Naive thymus-derived CD8-positive, alpha-beta T cell (primary cell): ENCODE data around the gene TWIST2. TPM values are rescaled to one million over a fixed set of nuclear protein-coding genes. Genes with fewer than 3 reads are reported as not detected.

ENCODE experiments used
- ATAC-seq, 2 donors: fragments of 150-1000 bp; cut with Tn5 transposase in 1 of 2; sonication (Bioruptor Pico), chemical (Tn5 transposase) in 1 of 2; 1 replicate in 1 of 2; 2 replicates in 1 of 2; pipeline ENCODE4 v1.10.0; 2021; ENCODE audit warnings: mild to moderate bottlenecking in 2 of 2, moderate library complexity in 2 of 2
- POLR2A ChIA-PET: fragments of 350-600 bp; sonication (Branson Sonifier 250); formaldehyde crosslinking; loops from one replicate; lab custom pipeline; 2021; ENCODE audit warnings: antibody characterized with exemption; lab: Charles Lee
- DNase-seq, 10 donors: peaks; one replicate each; pipeline versions ENCODE4 v3.0.0 to v3.0.0-alpha.2; 2020 to 2022
- H3K27ac Mint-ChIP-seq, 10 donors: one replicate each; pipeline ENCODE4 v1.8.0; 2020 to 2022; ENCODE audit warnings: mild to moderate bottlenecking in 10 of 10, mixed read lengths in 10 of 10, moderate library complexity in 4 of 10, inconsistent platforms in 1 of 10
- H3K27me3 Mint-ChIP-seq, 5 donors: one replicate each; pipeline ENCODE4 v1.8.0; 2021 to 2022; ENCODE audit warnings: mixed read lengths in 5 of 5
- H3K36me3 Mint-ChIP-seq, 3 donors: one replicate each; pipeline ENCODE4 v1.8.0; 2020 to 2022; ENCODE audit warnings: mixed read lengths in 3 of 3, mild to moderate bottlenecking in 2 of 3, inconsistent platforms in 1 of 3
- H3K4me1 Mint-ChIP-seq, 4 donors: one replicate each; pipeline ENCODE4 v1.8.0; 2021 to 2022; ENCODE audit warnings: mixed read lengths in 4 of 4
- H3K4me3 Mint-ChIP-seq, 10 donors: one replicate each; pipeline ENCODE4 v1.8.0; 2020 to 2022; ENCODE audit warnings: mild to moderate bottlenecking in 10 of 10, mixed read lengths in 10 of 10, moderate library complexity in 6 of 10, inconsistent platforms in 1 of 10
- H3K9me3 Mint-ChIP-seq, 9 donors: one replicate each; pipeline ENCODE4 v1.8.0; 2020 to 2022; ENCODE audit warnings: mixed read lengths in 9 of 9, mild to moderate bottlenecking in 3 of 9, inconsistent platforms in 1 of 9, moderate library complexity in 1 of 9
- polyA plus RNA-seq, 3 donors: library from polyadenylated mRNA; unstranded; fragments of 300-500 nt; fragmentation: Illumina TruSeq; gene quantifications; one replicate each; pipeline ENCODE4 v1.2.3, GENCODE V29; 2021
- total RNA-seq, 8 experiments: library from RNA in 2 of 8; stranded (reverse) in 2 of 8; gene quantifications; one replicate each; pipeline ENCODE4 v1.2.3 and lab custom pipeline; 2021 to 2026

The TWIST2 gene
- total and polyA plus RNA-seq, 5 experiments from 2014 or later = not detected

DNA sequence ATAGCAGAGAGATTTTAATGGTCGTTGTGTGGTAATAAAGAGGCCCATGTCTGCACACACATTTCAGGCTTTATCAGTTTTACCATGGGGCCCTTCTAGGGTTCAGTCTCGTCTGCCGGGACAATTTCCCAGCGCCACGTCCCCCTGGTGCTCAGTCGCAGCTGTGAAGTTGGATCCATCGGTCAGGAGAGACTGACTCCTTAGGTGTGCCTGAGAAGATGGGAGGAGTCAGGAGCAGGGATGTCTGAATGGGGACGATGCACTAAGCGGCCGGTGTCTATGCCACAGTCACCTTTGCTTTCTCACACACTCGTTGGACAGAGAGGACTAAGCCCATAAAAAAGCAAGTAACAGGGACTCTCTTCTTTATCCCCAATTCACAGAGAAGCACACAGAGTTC is 71.4 kb downstream of the TWIST2 start:
- Mint-ChIP-seq H3K36me3 (no peaks in the 10 kb centered on the region), H3K27ac (peak overlapping the region in 1 of 10 donors; percentile 33), H3K4me1 (no peaks in the 10 kb centered on the region), H3K27me3 (peaks cover 1 to 35% (median 15%) of the 10 kb centered on the region in 5 donors), H3K9me3 (no peaks in the 10 kb centered on the region), H3K4me3 (no peak overlapping the region)
- no peak for DNase-seq
- POLR2A ChIA-PET = no interaction called here
- ATAC-seq = no peak

DNA sequence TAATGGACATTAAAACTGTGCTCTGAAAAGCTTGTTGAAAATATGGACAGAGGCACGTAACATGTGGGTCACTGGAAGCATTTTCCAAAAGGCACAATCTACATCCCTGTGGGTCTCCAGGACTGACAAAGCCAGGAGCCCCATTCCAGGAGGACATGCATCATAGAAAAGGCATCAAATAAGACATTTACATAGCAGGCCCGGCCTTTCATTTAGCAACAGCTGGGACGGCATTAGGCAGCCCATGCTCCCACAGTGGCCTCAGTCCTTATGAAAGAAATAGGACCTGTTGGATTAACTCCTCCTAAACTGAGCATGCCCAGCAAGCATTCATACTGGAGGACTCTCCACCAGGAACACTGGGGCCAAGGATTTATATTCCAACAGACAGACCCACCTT is 72.2 kb downstream of the TWIST2 start:
- Mint-ChIP-seq H3K9me3 (no peaks in the 10 kb centered on the region), H3K4me1 (no peaks in the 10 kb centered on the region), H3K27ac (no peak overlapping the region), H3K36me3 (no peaks in the 10 kb centered on the region), H3K4me3 (no peak overlapping the region), H3K27me3 (peaks cover 1 to 36% (median 13%) of the 10 kb centered on the region in 5 donors)
- POLR2A ChIA-PET = no interaction called here
- ATAC-seq (no peak), DNase-seq (no peak)

DNA sequence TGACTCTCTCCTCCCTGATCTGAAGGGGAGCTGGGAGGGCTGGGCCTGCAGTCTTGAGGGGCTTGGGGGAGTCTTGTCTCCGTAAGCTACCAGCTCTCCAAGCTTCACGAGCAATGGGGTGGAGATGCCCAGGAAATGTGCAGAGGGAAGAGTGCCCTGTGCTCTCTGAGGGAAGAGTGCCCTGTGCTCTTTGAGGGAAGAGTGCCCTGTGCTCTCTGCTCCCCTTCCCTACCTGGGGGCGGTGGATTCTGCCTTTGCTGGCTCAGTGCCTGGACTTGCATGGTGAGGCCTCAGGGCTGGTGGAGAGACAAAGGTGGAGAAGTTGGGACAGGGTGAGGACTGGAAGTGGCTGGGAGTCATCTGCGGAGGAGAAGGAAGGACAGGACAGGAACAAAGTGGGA is 72.7 kb downstream of the TWIST2 start:
- DNase-seq (no peak), ATAC-seq (no peak)
- Mint-ChIP-seq H3K27me3 (peaks cover 1 to 34% (median 7%) of the 10 kb centered on the region in 5 donors), H3K27ac (no peak overlapping the region), H3K9me3 (no peaks in the 10 kb centered on the region), H3K4me3 (no peak overlapping the region), H3K4me1 (no peaks in the 10 kb centered on the region), H3K36me3 (no peaks in the 10 kb centered on the region)
- POLR2A ChIA-PET = no interaction called here

DNA sequence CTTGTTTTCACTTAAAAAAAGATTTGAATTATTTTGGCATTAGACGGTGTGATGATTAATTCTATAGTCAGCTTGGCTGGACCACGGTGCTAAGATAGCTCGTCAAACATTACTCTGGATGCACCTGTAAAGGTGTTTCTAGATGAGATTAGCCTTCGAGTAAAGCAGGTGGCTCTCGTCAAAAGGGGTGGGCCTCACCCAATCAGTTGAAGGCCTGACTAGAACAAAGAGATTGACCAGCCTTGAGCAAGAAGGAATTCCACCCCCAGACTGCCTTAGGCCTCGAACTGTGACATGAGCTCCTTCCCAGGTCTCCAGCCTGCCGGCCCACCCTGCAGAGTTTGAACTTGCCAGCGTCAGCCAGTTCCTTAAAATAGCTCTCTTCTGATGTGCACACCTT is 73.4 kb downstream of the TWIST2 start:
- Mint-ChIP-seq H3K4me3 (no peak overlapping the region), H3K27ac (no peak overlapping the region), H3K27me3 (peaks cover 1 to 29% (median 4%) of the 10 kb centered on the region in 5 donors), H3K4me1 (no peaks in the 10 kb centered on the region), H3K36me3 (no peaks in the 10 kb centered on the region), H3K9me3 (no peaks in the 10 kb centered on the region)
- POLR2A ChIA-PET = no interaction called here
- no peak for ATAC-seq
- DNase-seq = no peak

DNA sequence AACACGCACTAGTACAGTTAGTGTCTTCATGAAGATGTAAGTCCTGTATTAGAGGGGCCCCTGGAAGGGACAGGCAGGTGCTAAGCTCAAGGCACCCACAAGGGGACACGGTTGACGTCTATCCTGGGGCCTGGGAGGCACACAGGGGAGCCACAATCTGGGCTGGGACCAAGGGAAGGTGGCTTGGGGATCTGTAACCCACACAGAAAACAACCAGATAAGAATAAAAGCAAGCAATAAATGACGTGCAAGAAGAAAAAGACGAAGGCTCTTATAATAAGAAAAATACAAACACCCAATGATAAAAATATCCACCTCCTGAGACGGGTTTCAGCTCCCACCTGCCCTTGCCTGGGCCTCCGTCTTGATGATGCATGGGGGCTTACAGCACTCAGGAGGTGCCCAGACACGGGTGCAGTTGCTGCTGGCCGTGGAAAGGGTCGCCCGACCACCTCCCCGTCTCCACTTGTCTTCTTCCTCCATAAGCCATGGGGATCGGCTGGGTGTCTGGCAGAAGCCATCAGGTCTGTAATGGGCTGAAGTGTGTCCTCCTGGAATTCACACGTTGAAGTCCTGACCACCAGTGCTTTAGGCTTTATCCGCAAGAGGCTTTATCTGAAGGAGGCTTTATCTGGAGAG is 73.9 kb downstream of the TWIST2 start:
- H3K9me3 Mint-ChIP-seq = no peaks in the 10 kb centered on the region
- POLR2A ChIA-PET = no interaction called here
- H3K27me3 Mint-ChIP-seq = peaks cover 1 to 34% (median 7%) of the 10 kb centered on the region in 5 donors
- DNase-seq (no peak), ATAC-seq (no peak)
- H3K4me3 Mint-ChIP-seq = no peak overlapping the region
- no peaks in the 10 kb centered on the region for H3K36me3 Mint-ChIP-seq
- no peaks in the 10 kb centered on the region for H3K4me1 Mint-ChIP-seq
- no peak overlapping the region for H3K27ac Mint-ChIP-seq

DNA sequence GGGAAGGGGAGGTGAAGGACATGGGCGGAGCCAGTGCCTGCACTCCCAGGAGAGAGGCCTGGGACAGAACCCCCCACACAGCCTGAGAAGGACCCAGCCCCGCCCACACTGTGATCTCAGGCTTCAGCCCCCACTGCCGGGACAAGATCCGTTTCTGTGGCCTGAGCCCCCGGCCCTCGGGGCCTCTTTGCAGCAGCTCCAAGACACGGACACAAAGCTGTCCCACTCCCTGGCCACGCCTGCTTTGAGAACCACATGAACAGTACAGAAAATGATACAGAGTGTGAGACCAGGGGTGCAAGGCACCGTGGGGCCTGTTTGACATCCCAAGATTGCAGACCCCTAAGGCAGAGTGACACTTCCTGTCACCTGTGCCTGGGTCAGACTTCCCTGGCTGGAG is 74.5 kb downstream of the TWIST2 start:
- no peak for ATAC-seq
- no peak overlapping the region for H3K4me3 Mint-ChIP-seq
- H3K36me3 Mint-ChIP-seq = no peaks in the 10 kb centered on the region
- no peak for DNase-seq
- H3K4me1 Mint-ChIP-seq = no peaks in the 10 kb centered on the region
- peaks cover 1 to 40% (median 14%) of the 10 kb centered on the region in 5 donors for H3K27me3 Mint-ChIP-seq
- peak overlapping the region in 1 of 10 donors; percentile 8 for H3K27ac Mint-ChIP-seq
- no peaks in the 10 kb centered on the region for H3K9me3 Mint-ChIP-seq
- POLR2A ChIA-PET = no interaction called here

DNA sequence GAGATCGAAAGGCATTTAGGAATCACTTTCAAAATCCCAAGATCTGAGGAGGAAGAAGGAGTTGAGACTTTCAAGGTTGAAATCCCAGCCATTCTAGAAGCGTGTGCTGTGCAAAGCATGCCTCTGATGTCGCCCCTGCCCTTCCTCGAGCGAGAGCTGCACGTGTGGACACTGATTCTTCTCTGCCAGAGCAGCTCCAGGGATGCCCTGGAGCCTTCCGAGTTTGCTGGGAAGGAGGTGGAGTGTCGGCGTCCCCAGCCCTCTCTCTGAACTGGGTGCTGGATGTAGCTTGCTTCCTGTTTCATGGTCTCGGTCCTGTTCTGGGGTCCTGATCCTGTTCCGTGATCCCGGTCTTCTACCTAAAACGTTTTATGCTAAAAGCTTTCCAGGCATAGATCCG is 76.1 kb downstream of the TWIST2 start:
- Mint-ChIP-seq H3K4me1 (no peaks in the 10 kb centered on the region), H3K27ac (no peak overlapping the region), H3K4me3 (no peak overlapping the region), H3K9me3 (no peaks in the 10 kb centered on the region), H3K36me3 (no peaks in the 10 kb centered on the region), H3K27me3 (peaks cover 1 to 51% (median 20%) of the 10 kb centered on the region in 5 donors)
- POLR2A ChIA-PET = no interaction called here
- no peak for DNase-seq
- no peak for ATAC-seq

DNA sequence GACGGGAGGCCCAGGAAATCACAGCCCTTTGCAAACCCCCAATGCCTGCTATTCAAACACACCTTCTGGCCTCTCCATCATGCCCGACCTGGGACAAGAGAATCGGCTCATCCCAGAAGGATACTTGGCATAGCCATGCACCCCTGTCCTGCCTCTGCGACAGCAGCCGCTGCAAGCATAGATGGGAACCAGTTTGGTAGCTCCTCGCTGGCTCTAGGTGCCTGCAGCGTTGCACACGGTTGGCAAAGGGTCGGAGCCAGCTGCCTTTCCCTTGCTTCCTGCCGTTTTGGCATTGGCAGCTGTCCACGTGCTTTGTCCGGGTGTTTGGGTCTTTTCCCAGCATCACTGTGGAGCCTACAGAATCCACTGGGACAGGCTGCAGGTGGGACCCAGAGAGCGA is 76.9 kb downstream of the TWIST2 start:
- no peaks in the 10 kb centered on the region for H3K9me3 Mint-ChIP-seq
- H3K27me3 Mint-ChIP-seq = peaks cover 1 to 58% (median 23%) of the 10 kb centered on the region in 5 donors
- no peak overlapping the region for H3K27ac Mint-ChIP-seq
- no peaks in the 10 kb centered on the region for H3K4me1 Mint-ChIP-seq
- POLR2A ChIA-PET = no interaction called here
- ATAC-seq (no peak), DNase-seq (no peak)
- H3K36me3 Mint-ChIP-seq = no peaks in the 10 kb centered on the region
- no peak overlapping the region for H3K4me3 Mint-ChIP-seq

DNA sequence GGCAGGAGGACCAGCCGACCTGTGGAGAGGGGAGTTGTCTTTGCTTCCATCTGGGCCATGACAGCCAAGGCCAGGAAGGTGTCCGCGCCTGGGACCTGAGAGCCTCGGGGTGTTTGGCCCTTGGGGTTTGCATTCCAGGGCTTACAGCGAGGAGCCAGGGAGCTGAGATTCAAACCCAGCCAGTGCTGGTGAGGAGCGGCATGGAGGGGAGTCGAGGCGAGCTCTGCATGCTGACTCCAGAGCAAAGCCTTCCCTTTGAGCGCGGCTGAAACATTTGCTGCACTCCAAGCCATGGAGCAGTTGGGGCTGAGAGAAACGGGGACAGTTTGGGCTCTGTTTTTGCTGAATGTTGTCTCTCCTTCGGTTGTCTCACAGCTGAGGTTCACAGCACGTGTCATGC is 77.4 kb downstream of the TWIST2 start:
- ATAC-seq = no peak
- DNase-seq = no peak
- H3K36me3 Mint-ChIP-seq = no peaks in the 10 kb centered on the region
- H3K27ac Mint-ChIP-seq = no peak overlapping the region
- POLR2A ChIA-PET = no interaction called here
- no peak overlapping the region for H3K4me3 Mint-ChIP-seq
- no peaks in the 10 kb centered on the region for H3K9me3 Mint-ChIP-seq
- peaks cover 1 to 61% (median 27%) of the 10 kb centered on the region in 5 donors for H3K27me3 Mint-ChIP-seq
- no peaks in the 10 kb centered on the region for H3K4me1 Mint-ChIP-seq

DNA sequence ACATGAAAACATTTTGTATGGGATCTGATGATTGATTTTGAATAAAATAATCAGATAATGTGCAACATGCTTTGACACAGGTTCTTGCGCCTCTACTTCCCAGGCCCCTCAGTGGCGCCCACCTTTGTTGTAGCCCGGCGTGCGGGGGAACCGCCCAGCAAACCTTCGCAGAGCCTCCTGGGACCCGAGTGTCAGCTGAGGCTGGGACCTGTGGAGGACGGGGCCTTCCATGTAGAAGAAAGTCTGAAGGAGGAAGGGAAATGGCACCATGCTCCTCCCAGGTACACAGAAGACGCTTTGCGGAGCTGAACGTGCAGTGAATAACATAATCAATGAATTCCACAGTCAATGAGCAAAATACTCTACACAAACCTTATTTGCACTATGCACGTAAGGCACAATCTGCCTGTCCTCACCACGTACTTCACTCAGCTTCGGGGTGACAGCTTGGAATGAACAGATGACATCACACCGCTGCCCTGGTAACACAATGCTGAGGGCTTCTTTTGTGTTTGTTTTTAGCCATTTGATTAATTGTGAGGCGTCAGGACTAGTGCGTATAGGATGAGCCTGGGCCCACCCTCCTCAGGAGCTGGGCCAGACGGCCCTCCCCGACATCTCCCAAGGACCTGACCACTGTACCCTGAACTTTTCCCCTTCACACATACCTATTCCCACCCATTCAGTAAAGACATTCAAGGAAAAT is 78.1 kb downstream of the TWIST2 start:
- Mint-ChIP-seq H3K27me3 (peaks cover 1 to 66% (median 33%) of the 10 kb centered on the region in 5 donors), H3K27ac (no peak overlapping the region), H3K36me3 (no peaks in the 10 kb centered on the region), H3K9me3 (no peaks in the 10 kb centered on the region), H3K4me1 (no peaks in the 10 kb centered on the region), H3K4me3 (no peak overlapping the region)
- DNase-seq = no peak
- POLR2A ChIA-PET = no interaction called here
- ATAC-seq = no peak

DNA sequence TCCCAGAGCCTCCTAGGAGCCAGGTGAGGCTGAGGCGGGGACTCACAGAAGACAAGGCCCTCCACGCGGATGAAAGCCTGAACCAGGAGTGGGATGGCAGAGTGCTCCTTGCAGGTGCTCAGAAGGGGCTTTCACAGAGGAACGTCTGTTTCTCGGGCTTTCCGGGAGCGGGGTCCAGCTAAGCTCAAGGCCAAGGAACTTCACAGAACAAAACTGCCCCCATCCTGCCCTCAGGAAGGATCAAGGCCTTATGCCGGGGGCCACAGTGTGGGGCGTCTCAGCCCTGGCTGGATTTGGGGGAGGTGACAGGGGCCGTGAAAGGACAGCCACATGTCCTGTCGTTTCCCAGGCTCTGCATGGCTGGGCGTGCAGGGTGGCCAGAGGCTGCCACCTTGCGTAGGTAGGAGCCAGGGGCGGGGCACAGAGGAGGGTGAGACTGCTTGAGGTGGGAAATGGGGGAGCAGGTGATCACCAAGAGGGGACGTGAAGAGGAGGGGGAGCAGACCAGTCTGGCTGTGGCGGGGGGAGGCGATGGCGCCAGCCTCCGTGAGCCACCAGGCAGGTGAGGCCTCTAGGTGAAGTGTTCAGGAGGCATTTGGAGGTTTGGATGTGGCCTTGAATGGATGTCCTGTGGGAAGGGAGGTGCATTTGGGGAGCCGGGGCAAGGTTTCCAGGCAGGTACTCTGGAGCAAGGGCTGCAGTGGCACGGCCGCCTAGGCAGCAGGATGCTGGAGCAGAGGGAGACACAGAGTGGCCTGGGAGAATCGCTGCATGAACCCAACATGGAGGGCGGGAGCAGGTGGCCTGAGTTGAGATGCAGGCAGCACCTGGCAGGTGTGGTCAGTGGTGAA is 79.1 kb downstream of the TWIST2 start:
- Mint-ChIP-seq H3K27me3 (peaks cover 2 to 59% (median 36%) of the 10 kb centered on the region in 5 donors), H3K9me3 (no peaks in the 10 kb centered on the region), H3K4me1 (no peaks in the 10 kb centered on the region), H3K36me3 (no peaks in the 10 kb centered on the region), H3K4me3 (no peak overlapping the region), H3K27ac (peak overlapping the region in 1 of 10 donors; percentile 19)
- DNase-seq = no peak
- POLR2A ChIA-PET = no interaction called here
- ATAC-seq = no peak

DNA sequence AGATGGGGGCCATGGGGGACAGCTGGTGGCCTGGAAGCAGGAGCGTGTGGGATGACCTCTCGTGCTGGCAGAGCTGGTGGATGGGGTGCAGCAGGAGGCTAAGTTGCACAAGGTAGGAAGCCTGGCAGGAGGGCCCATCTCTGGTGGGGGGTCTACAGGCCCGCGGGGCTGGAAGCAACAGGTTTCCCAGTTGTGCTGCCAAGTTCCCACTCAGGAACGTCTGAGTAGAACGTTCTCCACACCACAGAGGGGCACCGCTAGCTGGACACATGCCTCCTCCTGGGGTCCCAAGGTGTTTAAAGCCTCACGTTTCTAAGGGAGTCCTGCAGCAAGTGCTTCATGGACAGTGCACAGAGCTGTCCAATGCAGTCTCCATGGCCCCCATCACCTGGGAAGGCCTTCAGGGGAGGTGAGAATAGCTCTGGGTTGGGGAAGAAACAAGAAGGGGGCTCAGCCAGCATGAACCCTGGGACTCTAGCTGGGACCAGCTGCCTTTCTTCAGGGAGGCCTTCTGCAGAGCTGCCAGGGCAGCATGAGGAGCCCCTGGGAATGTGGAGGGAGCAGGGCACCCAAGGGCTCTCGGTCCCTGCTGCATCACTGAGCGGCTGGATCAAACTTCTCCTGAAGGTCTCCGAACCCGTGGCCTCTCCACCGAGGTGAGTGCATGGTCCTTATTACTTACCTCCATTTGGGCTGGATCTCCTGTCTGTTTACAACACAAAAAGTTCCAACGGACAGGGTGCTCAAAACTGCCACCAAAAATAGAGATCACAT is 80.0 kb downstream of the TWIST2 start:
- Mint-ChIP-seq H3K27ac (no peak overlapping the region), H3K36me3 (no peaks in the 10 kb centered on the region), H3K4me1 (no peaks in the 10 kb centered on the region), H3K4me3 (no peak overlapping the region), H3K27me3 (peaks cover 2 to 52% (median 36%) of the 10 kb centered on the region in 5 donors), H3K9me3 (no peaks in the 10 kb centered on the region)
- ATAC-seq (no peak), DNase-seq (peak in 1 of 10 donors; percentile 36)
- POLR2A ChIA-PET = no interaction called here
